ENCODE results near the gene RPS6KB2. TPM values are rescaled to one million over a fixed set of nuclear protein-coding genes. Genes with fewer than 3 reads are reported as not detected.

Gene RPS6KB2
- total and polyA plus RNA-seq, 2 of the 4 experiments (the other 2 are of a cell fraction): 50.7 to 58.4 TPM

DNA sequence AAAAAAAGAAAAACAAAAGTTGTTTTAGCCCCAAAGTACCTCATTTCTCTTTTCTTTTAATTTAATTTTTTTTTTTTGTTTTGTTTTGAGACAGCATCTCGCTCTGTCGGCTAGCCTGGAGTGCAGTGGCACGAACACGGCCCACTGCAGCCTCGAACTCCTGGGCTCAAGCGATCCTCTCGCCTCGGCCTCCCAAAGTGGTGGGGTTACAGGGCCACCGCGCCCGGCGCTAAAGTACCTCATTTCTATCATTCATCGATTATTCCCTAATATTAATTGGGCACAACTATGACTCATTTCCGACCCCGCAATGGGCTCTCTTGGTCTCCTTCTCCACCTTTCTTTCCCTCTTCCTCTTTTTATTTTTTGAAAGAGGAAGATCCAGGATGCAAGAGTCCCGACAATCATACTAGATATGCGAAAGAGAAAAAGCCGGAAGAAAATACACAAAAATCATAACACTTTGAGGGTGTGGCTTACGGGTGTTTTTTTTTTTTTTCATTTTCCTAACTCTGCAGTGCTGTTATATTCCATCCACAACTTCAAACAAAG, 54.1 kb downstream of the RPS6KB2 start:
- H4K91ac ChIP-seq (ENCODE audit: insufficient read depth, low read depth, low read length): peak overlapping the region; percentile 51; the same call in 1 of the 2 replicates
- H3K79me1 ChIP-seq (ENCODE audit: low read depth in 1 of 2, low read length in 2 of 2): peaks cover 14 to 38% of the 10 kb centered on the region in 2 experiments
- no peaks in the 10 kb centered on the region; the same call in 1 of the 2 replicates for H4K20me1 ChIP-seq (ENCODE audit: insufficient read depth, low read length)
- H2AK5ac ChIP-seq (ENCODE audit: low read depth, low read length): no peak overlapping the region
- peak overlapping the region; percentile 57 for H3K9ac ChIP-seq (ENCODE audit: low read depth, low read length)
- BruUV-seq (replicated peaks): no TSS peak
- ChIA-PET CTCF (no interaction called here), POLR2A (ENCODE audit: unreplicated experiment) (no interaction called here)
- peaks cover 15% of the 10 kb centered on the region for H3K9me1 ChIP-seq (ENCODE audit: insufficient read depth, low read length)
- peak overlapping the region; percentile 89 to 98 for H4K8ac ChIP-seq (ENCODE audit: low read depth in 2 of 2, low read length in 2 of 2)
- DNase-seq (no peak), ATAC-seq (ENCODE audit: low read depth) (peak; percentile 19)
- H3K4me1 ChIP-seq (ENCODE audit: control insufficient read depth, insufficient read depth, low read length): peaks cover 3% of the 10 kb centered on the region; the same call in 1 of the 2 replicates
- peak overlapping the region; percentile 75; the same call in 1 of the 2 replicates for H3K4ac ChIP-seq (ENCODE audit: low read depth, low read length)
- H2BK120ac ChIP-seq (ENCODE audit: low read depth, low read length): 0 out of 2 replicates have a peak overlapping the region, but pooled peaks have one; percentile 16
- no peaks in the 10 kb centered on the region for H3K9me3 ChIP-seq (ENCODE audit: control insufficient read depth, insufficient read depth, low read length)
- intact Hi-C loops (cut with micrococcal nuclease): loop anchor here (5.0 kb wide), 1 partner anchor 60 kb away; no protein-coding TSS in a partner anchor
- peak overlapping the region; percentile 85 for H2AK9ac ChIP-seq (replicated peaks; ENCODE audit: low read depth, low read length, poor library complexity)
- in situ Hi-C loops (cut with MboI; ENCODE audit: low sequenced_read_pairs): no loop called here
- peak overlapping the region; percentile 62 for H3K4me2 ChIP-seq (ENCODE audit: low read depth, low read length)
- no peaks in the 10 kb centered on the region for H3K27me3 ChIP-seq (ENCODE audit: control insufficient read depth, insufficient read depth, low read length)
- peak overlapping the region; percentile 95 for H2AFZ ChIP-seq (replicated peaks; ENCODE audit: low read length, poor library complexity)
- H3K23ac ChIP-seq (ENCODE audit: low read depth, low read length): no peak overlapping the region
- peak overlapping the region; percentile 40 for H4K5ac ChIP-seq (ENCODE audit: low read depth, low read length)
- peaks cover 3% of the 10 kb centered on the region for H3K36me3 ChIP-seq (ENCODE audit: control insufficient read depth, insufficient read depth, low read length)
- peak overlapping the region; percentile 47 for H2BK5ac ChIP-seq (ENCODE audit: low read depth, low read length, poor library complexity, severe bottlenecking)
- dilution Hi-C loops (cut with HindIII; ENCODE audit: low sequenced_read_pairs, unreplicated experiment): no loop called here
- no peak overlapping the region for H2BK15ac ChIP-seq (ENCODE audit: low read depth, low read length)
- no peak overlapping the region for H2BK20ac ChIP-seq (ENCODE audit: low read depth, low read length)
- WGBS, 2 experiments (ENCODE audit: extremely low coverage in 2 of 2, insufficient read length in 1 of 2): no CpG with 5 or more reads among the region's 19 CpGs
- H3K56ac ChIP-seq (ENCODE audit: extremely low read depth, insufficient read depth, low read length): peak overlapping the region; percentile 52; the same call in 1 of the 2 replicates
- no peak overlapping the region for H3K18ac ChIP-seq (ENCODE audit: low read depth, low read length)
- peak overlapping the region; percentile 49 for H3K4me3 ChIP-seq (ENCODE audit: insufficient read depth, low read depth, low read length)
- TF ChIP-seq CHD1 (IDR thresholded peaks at IDR 0.05; ENCODE audit: low read depth, low read length) (no peak), BHLHE40 (IDR thresholded peaks at IDR 0.05; ENCODE audit: low read depth, low read length) (no peak), POLR2A (IDR thresholded peaks at IDR 0.05; ENCODE audit: low read depth, low read length) (no peak), FOS (IDR thresholded peaks at IDR 0.05; ENCODE audit: low read depth, low read length) (no peak), MAFK (IDR thresholded peaks at IDR 0.05; ENCODE audit: low read depth, low read length) (no peak), RCOR1 (IDR thresholded peaks at IDR 0.05; ENCODE audit: insufficient replicate concordance, low read length) (no peak), RAD21 (IDR thresholded peaks at IDR 0.05; ENCODE audit: low read length) (no peak), MXI1 (IDR thresholded peaks at IDR 0.05; ENCODE audit: borderline replicate concordance, low read depth, low read length) (no peak), SMC3 (IDR thresholded peaks at IDR 0.05; ENCODE audit: low read depth, low read length) (no peak), MAZ (IDR thresholded peaks at IDR 0.05; ENCODE audit: borderline replicate concordance, low read depth, low read length) (no peak), CEBPB (IDR thresholded peaks at IDR 0.05; ENCODE audit: low read depth, low read length) (no peak), NFE2L2 (IDR thresholded peaks at IDR 0.05; ENCODE audit: low read depth, low read length) (no peak), RFX5 (IDR thresholded peaks at IDR 0.05; ENCODE audit: low read depth, low read length) (no peak)
- TF ChIP-seq, protein P1, sequence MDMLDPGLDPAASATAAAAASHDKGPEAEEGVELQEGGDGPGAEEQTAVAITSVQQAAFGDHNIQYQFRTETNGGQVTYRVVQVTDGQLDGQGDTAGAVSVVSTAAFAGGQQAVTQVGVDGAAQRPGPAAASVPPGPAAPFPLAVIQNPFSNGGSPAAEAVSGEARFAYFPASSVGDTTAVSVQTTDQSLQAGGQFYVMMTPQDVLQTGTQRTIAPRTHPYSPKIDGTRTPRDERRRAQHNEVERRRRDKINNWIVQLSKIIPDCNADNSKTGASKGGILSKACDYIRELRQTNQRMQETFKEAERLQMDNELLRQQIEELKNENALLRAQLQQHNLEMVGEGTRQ (IDR thresholded peaks at IDR 0.05; ENCODE audit: low read depth, low read length): no peak
- TF ChIP-seq, protein P2, sequence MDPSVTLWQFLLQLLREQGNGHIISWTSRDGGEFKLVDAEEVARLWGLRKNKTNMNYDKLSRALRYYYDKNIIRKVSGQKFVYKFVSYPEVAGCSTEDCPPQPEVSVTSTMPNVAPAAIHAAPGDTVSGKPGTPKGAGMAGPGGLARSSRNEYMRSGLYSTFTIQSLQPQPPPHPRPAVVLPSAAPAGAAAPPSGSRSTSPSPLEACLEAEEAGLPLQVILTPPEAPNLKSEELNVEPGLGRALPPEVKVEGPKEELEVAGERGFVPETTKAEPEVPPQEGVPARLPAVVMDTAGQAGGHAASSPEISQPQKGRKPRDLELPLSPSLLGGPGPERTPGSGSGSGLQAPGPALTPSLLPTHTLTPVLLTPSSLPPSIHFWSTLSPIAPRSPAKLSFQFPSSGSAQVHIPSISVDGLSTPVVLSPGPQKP (IDR thresholded peaks at IDR 0.05; ENCODE audit: borderline replicate concordance, low read depth, low read length): no peak
- TF ChIP-seq, protein P3, sequence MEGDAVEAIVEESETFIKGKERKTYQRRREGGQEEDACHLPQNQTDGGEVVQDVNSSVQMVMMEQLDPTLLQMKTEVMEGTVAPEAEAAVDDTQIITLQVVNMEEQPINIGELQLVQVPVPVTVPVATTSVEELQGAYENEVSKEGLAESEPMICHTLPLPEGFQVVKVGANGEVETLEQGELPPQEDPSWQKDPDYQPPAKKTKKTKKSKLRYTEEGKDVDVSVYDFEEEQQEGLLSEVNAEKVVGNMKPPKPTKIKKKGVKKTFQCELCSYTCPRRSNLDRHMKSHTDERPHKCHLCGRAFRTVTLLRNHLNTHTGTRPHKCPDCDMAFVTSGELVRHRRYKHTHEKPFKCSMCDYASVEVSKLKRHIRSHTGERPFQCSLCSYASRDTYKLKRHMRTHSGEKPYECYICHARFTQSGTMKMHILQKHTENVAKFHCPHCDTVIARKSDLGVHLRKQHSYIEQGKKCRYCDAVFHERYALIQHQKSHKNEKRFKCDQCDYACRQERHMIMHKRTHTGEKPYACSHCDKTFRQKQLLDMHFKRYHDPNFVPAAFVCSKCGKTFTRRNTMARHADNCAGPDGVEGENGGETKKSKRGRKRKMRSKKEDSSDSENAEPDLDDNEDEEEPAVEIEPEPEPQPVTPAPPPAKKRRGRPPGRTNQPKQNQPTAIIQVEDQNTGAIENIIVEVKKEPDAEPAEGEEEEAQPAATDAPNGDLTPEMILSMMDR (conservative IDR thresholded peaks at IDR 0.05; ENCODE audit: low read depth, low read length): no peak
- peak overlapping the region; percentile 81; the same call in 1 of the 2 replicates for H3K14ac ChIP-seq (replicated peaks; ENCODE audit: low read depth, low read length)
- H3K27ac ChIP-seq (ENCODE audit: insufficient read depth, low read length): peak overlapping the region; percentile 45
